ENCODE results near the gene IKBKE. TPM values are rescaled to one million over a fixed set of nuclear protein-coding genes. Genes with fewer than 3 reads are reported as not detected.

Gene IKBKE
- total RNA-seq, 2 experiments from 2014 or later, result 18.7 to 19.8 TPM

DNA sequence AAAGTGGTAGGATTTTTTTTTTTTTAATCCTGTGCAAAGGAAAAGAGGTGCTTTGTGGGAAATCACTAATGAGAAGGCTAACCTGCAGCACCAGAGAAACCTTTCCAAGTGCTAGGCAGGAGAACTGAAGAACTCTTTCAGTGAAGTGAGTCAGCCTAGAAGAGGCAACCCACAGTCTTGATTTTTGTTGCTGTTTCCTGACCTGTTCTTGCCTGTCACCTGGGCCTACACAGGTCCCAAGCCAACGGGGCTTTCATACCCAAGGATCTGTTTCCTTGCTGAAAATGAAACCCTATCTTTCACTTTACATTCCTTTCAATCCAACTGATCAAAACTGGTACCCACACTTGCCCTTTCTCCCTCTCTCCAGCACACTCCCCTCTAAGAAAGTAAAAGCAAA is 7.1 kb upstream of the IKBKE start:
- peak; percentile 35 for DNase-seq
- no peaks in the 10 kb centered on the region for H3K36me3 Mint-ChIP-seq
- peaks cover 57% of the 10 kb centered on the region for H3K4me1 Mint-ChIP-seq
- H3K4me3 Mint-ChIP-seq, result peak overlapping the region; percentile 11
- H3K9me3 Mint-ChIP-seq, result no peaks in the 10 kb centered on the region
- H3K27ac Mint-ChIP-seq, result peak overlapping the region; percentile 84
- no peaks in the 10 kb centered on the region for H3K27me3 Mint-ChIP-seq

DNA sequence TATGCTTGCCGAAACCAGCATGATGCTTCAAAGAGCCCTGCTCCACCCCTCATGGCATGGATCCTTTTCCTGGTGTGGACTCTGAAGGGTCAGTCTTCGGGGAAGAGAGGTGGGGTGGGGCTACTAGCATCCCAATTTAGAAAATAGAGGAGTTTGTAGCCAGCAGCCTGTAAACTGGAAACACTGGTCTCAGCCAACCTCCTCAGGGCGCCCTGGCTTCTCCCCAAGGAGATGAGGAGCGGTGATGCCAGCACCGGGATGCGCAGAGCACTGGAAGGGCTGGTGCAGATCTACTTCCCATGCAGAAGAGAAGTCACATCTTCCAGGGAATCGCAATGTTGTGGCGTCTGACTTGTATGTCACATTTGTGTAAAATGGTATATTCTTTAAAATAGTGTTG is 6.4 kb upstream of the IKBKE start:
- Mint-ChIP-seq H3K27ac (no peak overlapping the region), H3K4me1 (peaks cover 65% of the 10 kb centered on the region), H3K4me3 (no peak overlapping the region)

DNA sequence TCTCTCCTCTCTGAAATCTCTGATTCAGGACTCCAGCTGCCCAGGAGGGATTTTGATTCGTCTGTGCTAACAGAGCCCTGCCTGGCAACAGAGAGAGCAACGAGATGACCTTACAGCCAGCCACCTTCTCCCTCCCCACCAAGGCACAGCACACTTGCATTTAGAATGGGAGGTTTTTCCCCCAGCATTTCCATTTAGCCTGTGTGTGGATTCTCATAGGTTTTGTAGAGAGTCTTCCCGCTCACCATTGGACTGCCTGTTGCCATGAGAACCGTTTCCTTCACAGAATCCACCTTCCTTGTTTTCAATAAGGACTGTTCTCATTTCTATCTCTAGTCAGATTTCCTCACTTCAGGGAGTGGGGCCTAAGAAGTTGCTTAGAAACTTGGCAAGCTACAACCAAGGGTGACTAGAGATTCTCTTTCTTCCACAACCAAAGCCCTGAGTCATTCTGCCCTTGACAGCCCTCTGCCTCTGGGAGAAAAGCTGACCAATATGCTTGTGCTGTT is 5.8 kb upstream of the IKBKE start:
- H3K27me3 Mint-ChIP-seq, result no peaks in the 10 kb centered on the region
- H3K36me3 Mint-ChIP-seq, result no peaks in the 10 kb centered on the region
- H3K9me3 Mint-ChIP-seq, result no peaks in the 10 kb centered on the region
- H3K27ac Mint-ChIP-seq, result peak overlapping the region; percentile 72
- H3K4me3 Mint-ChIP-seq, result no peak overlapping the region
- peaks cover 71% of the 10 kb centered on the region for H3K4me1 Mint-ChIP-seq
- peak; percentile 24 for DNase-seq

More for the DNA sequence above, 6.4 kb upstream of the IKBKE start:
- DNase-seq, result no peak
- H3K27me3 Mint-ChIP-seq, result no peaks in the 10 kb centered on the region
- no peaks in the 10 kb centered on the region for H3K9me3 Mint-ChIP-seq
- no peaks in the 10 kb centered on the region for H3K36me3 Mint-ChIP-seq

DNA sequence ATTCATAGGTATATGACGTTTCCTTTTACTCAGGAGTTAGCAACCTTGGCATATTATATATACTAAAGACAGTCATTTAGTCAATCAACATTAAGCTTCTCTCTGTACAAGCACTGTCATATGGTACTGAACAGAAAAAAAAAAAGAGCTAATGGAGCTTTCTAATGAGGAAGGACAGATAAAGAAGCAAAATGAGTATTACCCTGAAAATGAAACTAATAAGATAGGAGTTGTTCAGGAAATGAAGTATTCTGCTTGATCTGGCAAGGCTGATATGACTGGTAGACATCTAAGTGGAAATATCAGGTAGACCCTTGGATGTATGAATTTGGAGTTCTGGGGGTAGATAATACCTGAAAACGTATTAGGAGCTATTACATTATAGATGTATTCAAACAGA is 4.3 kb upstream of the IKBKE start:
- DNase-seq, result no peak
- H3K9me3 Mint-ChIP-seq, result no peaks in the 10 kb centered on the region
- no peaks in the 10 kb centered on the region for H3K36me3 Mint-ChIP-seq
- H3K4me3 Mint-ChIP-seq, result no peak overlapping the region
- peak overlapping the region; percentile 59 for H3K27ac Mint-ChIP-seq
- H3K4me1 Mint-ChIP-seq, result peaks cover 79% of the 10 kb centered on the region
- H3K27me3 Mint-ChIP-seq, result no peaks in the 10 kb centered on the region

DNA sequence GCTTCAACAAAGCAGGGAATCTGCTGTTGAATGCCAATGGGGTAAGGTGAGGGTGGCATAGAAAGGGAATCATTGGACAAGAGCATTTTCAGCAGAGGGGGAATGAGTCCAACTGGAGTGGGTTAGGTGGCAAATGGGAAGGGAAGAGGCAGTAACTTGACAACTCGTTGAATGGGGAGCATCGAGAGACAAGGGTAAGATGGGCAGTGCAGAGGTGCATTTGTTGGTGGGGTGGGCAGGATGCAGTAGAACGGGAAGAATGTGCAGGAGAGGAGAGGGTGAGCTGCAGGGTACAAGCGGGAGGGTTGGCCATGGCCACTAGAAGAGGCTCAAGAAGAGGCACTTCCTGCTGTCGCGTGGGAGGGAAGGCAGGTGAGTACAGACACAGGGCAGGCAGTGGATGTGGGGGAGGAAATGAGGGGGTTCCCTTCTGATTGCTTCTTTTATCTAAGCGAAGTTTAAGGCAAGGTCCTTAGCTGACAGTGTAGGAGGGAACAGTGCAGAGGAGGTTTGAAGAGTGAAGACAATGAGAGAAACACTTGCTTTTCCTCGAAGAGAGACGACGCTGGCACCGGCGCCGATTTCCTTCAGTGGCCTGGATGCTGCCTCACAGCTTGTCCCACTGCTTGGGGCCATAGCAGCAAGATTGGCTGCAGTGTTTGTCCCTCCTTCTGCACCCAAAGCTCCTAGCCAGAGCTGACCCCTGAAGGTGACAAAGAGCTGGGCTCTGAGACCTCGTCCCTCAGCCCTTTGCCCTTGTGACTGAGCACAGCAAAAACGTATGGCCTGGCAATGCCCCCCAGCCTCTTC is 3.2 kb upstream of the IKBKE start:
- H3K4me1 Mint-ChIP-seq, result peaks cover 83% of the 10 kb centered on the region
- peak overlapping the region; percentile 87 for H3K27ac Mint-ChIP-seq
- H3K27me3 Mint-ChIP-seq, result no peaks in the 10 kb centered on the region
- peak; percentile 33 for DNase-seq
- peak overlapping the region; percentile 9 for H3K4me3 Mint-ChIP-seq
- H3K9me3 Mint-ChIP-seq, result no peaks in the 10 kb centered on the region
- H3K36me3 Mint-ChIP-seq, result peaks cover 5% of the 10 kb centered on the region

DNA sequence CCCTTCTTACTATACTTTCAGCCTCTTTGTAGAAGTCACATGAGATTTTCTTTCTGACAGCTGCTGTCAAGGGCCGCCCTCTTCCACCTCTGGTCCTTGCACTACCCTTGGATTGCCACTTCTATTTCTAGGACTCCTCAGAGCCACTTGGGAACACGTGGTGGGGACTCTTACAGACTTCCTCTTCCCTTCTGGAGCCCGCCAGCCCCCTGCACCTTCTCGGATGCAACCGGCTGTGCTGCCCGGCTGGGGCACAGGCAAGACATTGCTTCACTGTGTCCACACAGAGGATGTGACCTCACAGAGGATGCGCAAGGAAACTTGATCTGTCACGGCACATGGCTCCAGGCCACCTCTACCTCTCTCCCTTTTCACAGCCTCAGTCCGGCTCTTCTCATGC is 2.4 kb upstream of the IKBKE start:
- Mint-ChIP-seq H3K36me3 (peaks cover 11% of the 10 kb centered on the region), H3K27me3 (no peaks in the 10 kb centered on the region), H3K4me3 (peak overlapping the region; percentile 42), H3K27ac (peak overlapping the region; percentile 87), H3K9me3 (no peaks in the 10 kb centered on the region), H3K4me1 (peaks cover 86% of the 10 kb centered on the region)
- DNase-seq, result peak; percentile 41

DNA sequence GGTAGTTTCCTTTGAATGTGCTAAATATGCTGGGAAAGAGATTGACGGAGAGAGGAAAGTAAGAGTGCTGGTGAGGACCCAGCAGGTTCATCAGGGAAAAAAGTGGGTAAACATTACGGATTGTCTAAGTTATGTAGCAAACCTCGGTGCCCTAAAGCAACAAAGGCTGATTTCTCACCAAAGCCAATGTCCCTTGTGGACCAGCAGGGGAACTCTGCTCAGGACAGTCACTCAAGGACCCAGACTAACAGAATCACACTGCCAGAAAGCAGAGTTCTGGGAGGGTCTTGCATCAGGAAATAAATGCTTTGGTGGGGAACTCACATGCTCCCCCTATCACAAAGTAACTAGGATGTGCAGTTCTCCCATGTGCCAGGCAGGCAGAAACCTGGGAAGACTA is 1.7 kb upstream of the IKBKE start:
- H3K27ac Mint-ChIP-seq, result peak overlapping the region; percentile 87
- H3K27me3 Mint-ChIP-seq, result no peaks in the 10 kb centered on the region
- peaks cover 12% of the 10 kb centered on the region for H3K36me3 Mint-ChIP-seq
- no peak for DNase-seq
- peaks cover 81% of the 10 kb centered on the region for H3K4me1 Mint-ChIP-seq
- no peaks in the 10 kb centered on the region for H3K9me3 Mint-ChIP-seq
- no peak overlapping the region for H3K4me3 Mint-ChIP-seq

DNA sequence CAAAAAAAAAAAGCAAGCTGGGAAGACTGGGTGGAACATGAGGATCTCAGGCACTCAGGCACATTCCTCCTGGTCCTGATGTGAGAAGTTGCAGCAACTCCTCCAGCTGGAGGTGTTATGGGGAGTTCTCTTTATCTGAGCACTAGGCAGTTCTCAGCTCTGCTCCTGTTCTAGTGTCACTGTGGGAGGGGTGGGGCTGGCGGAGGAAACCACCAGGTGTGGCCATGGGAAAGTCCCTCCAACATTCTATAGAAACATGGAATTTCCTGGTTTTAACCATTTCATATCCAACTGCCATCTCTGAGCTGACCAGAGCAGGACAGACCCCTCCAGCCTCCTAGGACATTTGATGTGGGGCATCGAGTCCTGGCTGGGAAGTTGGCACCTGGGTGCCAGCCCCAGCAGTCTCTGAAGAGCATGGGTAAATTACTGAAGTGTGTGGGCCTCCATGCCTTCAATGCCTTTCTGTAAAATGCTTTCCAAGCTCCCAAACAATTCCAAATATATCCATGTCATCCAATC is 804 bp upstream of the IKBKE start:
- peaks cover 17% of the 10 kb centered on the region for H3K36me3 Mint-ChIP-seq
- peak; percentile 38 for DNase-seq
- peak overlapping the region; percentile 93 for H3K27ac Mint-ChIP-seq
- peak overlapping the region; percentile 90 for H3K4me3 Mint-ChIP-seq
- no peaks in the 10 kb centered on the region for H3K9me3 Mint-ChIP-seq
- H3K27me3 Mint-ChIP-seq, result no peaks in the 10 kb centered on the region
- peaks cover 80% of the 10 kb centered on the region for H3K4me1 Mint-ChIP-seq

DNA sequence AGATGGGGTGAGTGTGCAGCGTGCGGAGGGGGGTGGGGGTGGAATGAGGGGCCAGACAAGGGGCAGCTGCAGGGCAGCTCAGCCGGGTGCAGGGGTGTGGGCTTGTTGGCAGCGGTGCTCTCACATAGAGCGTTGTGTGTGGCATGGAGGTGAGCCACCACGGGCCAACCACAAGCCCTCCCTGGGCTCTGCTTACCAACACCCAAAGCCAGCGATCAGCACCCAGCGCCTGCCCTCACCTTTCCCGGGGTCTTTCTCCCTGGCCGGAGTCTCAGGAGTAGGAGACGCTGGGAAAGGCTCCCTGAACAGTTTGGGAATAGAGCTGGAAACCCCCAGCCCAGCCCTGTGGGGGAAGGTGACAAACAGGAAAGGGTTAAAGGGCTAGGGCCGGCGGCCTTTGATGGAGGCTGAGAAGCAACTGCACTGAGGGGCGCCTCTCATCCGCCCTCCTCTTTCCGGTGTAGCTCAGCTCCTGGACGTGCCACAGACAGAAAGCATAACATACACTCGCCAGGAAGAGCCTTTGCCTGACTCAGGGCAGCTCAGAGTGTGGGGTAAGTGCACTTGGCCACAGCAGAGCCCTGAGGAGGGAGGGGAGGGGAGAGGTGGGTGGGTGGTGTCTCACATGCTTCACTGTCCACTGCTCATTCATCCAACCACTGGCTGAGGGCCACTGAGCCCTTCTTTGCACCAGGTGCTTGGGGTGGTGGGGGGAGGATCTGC is 577 bp downstream of the IKBKE start:
- peaks cover 27% of the 10 kb centered on the region for H3K36me3 Mint-ChIP-seq
- H3K4me3 Mint-ChIP-seq, result peak overlapping the region; percentile 90
- H3K4me1 Mint-ChIP-seq, result peaks cover 76% of the 10 kb centered on the region

DNA sequence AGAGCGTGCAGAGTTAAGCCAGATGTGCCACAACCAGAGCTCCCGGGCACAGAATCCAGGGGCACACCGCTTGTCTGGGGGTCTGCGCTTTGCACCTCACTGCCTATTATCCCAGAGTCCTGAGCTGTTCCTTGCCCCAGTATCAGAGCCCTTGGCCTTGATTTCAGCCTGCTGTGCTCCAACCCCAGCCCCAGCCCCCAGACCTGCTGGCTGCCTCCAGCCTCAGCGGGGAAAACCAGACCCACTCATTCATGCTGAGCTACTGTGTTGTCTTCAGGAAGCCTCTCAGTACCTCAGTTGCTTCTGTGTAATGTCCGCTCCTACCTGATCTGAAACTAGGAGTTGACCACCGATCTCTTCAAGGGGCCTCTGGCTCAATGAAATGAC is 1.1 kb downstream of the IKBKE start:
- no peaks in the 10 kb centered on the region for H3K27me3 Mint-ChIP-seq
- peaks cover 32% of the 10 kb centered on the region for H3K36me3 Mint-ChIP-seq
- peak; percentile 40 for DNase-seq
- H3K4me1 Mint-ChIP-seq, result peaks cover 74% of the 10 kb centered on the region
- H3K9me3 Mint-ChIP-seq, result no peaks in the 10 kb centered on the region
- peak overlapping the region; percentile 90 for H3K4me3 Mint-ChIP-seq
- H3K27ac Mint-ChIP-seq, result peak overlapping the region; percentile 93

More for the DNA sequence above, 577 bp downstream of the IKBKE start:
- Mint-ChIP-seq H3K27me3 (no peaks in the 10 kb centered on the region), H3K27ac (peak overlapping the region; percentile 93), H3K9me3 (no peaks in the 10 kb centered on the region)
- DNase-seq, result peak; percentile 72

DNA sequence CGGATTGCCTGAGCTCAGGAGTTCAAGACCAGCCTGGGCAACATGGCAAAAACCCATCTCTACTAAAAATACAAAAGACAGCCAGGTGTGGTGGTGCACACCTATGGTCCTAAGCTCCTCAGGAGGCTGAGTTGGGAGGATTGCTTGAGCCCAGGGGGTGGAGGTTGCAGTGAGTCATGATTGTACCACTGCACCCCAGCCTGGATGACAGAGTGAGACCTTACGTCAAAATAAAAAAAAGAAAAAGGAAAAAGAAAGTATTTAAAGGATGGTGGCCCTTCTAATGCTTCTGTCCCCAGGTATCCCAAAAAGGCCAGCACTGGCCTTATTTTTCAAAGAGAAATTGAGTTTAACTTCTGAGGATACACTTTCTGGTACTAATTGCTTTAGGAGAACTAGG is 1.7 kb downstream of the IKBKE start:
- Mint-ChIP-seq H3K36me3 (peaks cover 32% of the 10 kb centered on the region), H3K4me1 (peaks cover 69% of the 10 kb centered on the region), H3K4me3 (peak overlapping the region; percentile 90), H3K27me3 (no peaks in the 10 kb centered on the region), H3K9me3 (no peaks in the 10 kb centered on the region), H3K27ac (peak overlapping the region; percentile 93)
- peak; percentile 40 for DNase-seq

DNA sequence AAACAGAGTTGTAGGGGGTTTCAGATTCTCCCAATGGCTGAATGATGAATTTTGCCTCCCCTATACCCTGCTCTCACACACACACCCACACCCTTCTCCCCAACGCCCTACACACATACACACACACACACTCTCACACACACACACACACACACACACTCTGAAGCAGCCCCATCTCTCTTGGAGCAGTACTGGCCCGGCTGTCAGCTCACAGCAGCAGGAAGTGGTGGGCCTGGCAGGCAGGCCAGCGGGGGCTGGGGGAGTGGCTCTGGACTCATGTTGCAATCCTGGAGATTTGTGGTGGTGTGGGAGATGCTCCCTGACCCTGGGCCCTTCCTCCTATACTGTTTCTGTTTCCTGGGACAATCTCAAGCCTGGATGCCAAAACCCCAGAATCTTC is 2.2 kb downstream of the IKBKE start:
- peaks cover 32% of the 10 kb centered on the region for H3K36me3 Mint-ChIP-seq
- peak; percentile 46 for DNase-seq
- peaks cover 65% of the 10 kb centered on the region for H3K4me1 Mint-ChIP-seq
- H3K27me3 Mint-ChIP-seq, result no peaks in the 10 kb centered on the region
- peak overlapping the region; percentile 93 for H3K27ac Mint-ChIP-seq
- H3K9me3 Mint-ChIP-seq, result no peaks in the 10 kb centered on the region
- peak overlapping the region; percentile 90 for H3K4me3 Mint-ChIP-seq

DNA sequence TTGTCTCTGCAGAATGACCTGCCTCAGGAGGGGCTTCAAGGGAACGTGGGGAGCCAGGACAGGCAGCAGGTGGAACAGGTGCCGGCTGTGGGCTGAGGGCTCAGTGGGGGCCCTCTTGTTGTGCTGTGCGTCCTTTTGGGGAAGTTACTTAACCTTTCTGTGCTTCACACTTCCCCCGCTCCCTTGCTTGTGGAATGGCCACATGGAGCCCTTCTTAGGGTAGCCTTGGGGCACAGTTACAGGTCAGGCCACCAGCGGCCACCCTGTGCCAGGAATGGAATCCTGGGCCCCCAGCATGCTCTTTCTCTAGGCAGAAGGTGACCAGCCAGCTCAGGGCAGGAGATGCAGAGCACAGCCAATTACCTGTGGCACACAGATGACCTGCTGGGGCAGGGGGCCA is 2.6 kb downstream of the IKBKE start:
- no peak for DNase-seq
- Mint-ChIP-seq H3K4me3 (peak overlapping the region; percentile 90), H3K9me3 (no peaks in the 10 kb centered on the region), H3K27me3 (no peaks in the 10 kb centered on the region), H3K36me3 (peaks cover 33% of the 10 kb centered on the region), H3K27ac (peak overlapping the region; percentile 93), H3K4me1 (peaks cover 60% of the 10 kb centered on the region)

DNA sequence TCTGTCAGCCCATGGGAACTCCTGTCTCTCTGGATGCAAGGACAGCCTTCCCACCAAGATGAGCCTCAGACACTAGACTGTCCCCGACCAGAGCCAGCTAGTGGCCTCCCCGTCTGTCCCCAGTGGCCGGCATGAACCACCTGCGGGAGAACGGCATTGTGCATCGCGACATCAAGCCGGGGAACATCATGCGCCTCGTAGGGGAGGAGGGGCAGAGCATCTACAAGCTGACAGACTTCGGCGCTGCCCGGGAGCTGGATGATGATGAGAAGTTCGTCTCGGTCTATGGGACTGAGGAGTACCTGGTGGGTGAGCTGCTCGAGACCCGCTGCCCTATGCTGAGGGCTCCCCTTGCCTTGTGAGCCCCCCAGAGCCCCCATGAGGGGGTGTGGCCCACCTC is 5.8 kb downstream of the IKBKE start:
- H3K27ac Mint-ChIP-seq, result peak overlapping the region; percentile 67
- DNase-seq, result no peak
- no peaks in the 10 kb centered on the region for H3K9me3 Mint-ChIP-seq
- H3K36me3 Mint-ChIP-seq, result peaks cover 42% of the 10 kb centered on the region
- peaks cover 53% of the 10 kb centered on the region for H3K4me1 Mint-ChIP-seq
- no peak overlapping the region for H3K4me3 Mint-ChIP-seq
- H3K27me3 Mint-ChIP-seq, result no peaks in the 10 kb centered on the region

DNA sequence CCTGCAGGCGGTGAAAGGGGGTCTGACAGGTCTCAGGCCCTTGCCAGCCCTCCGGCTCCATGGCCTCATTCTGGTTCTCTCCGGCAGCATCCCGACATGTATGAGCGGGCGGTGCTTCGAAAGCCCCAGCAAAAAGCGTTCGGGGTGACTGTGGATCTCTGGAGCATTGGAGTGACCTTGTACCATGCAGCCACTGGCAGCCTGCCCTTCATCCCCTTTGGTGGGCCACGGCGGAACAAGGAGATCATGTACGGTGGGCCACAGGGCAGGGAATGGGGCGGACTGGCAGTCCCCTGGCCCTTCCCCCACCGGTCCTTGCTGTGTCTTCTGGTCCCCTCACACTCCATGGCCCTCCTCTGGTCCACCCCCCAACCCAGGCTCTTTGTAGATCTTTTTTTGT is 6.3 kb downstream of the IKBKE start:
- no peak for DNase-seq
- H3K4me3 Mint-ChIP-seq, result no peak overlapping the region
- H3K9me3 Mint-ChIP-seq, result no peaks in the 10 kb centered on the region
- peaks cover 43% of the 10 kb centered on the region for H3K36me3 Mint-ChIP-seq
- H3K27ac Mint-ChIP-seq, result no peak overlapping the region
- peaks cover 54% of the 10 kb centered on the region for H3K4me1 Mint-ChIP-seq
- H3K27me3 Mint-ChIP-seq, result no peaks in the 10 kb centered on the region
